H9 (cell line): Measurements from ENCODE around the gene LRRK1. TPM values are rescaled to one million over a fixed set of nuclear protein-coding genes. Genes with fewer than 3 reads are reported as not detected.

Experiments used
- DNase-seq: peaks from one replicate; pipeline ENCODE4 v3.0.0-alpha.2; 2017
- H2AFZ ChIP-seq: one replicate; pipeline ENCODE4 v1.6.1; 2013; ENCODE audit warnings: mild to moderate bottlenecking, low read length, control low read depth, moderate library complexity
- H2AK5ac ChIP-seq: 2 replicates; pipeline ENCODE4 v1.6.1; 2013; ENCODE audit warnings: low read length, control low read depth, mixed read lengths; ENCODE audit not compliant: insufficient read length
- H2BK120ac ChIP-seq: one replicate; pipeline ENCODE4 v1.6.1; 2013; ENCODE audit warnings: low read depth, mild to moderate bottlenecking, low read length, control low read depth, inconsistent platforms; ENCODE audit not compliant: poor library complexity, severe bottlenecking
- H2BK12ac ChIP-seq: 2 replicates; pipeline ENCODE4 v1.6.1; 2013; ENCODE audit warnings: low read length, control low read depth, mixed read lengths, low read depth; ENCODE audit not compliant: insufficient read length
- H2BK15ac ChIP-seq: 2 replicates; pipeline ENCODE4 v1.6.1; 2013; ENCODE audit warnings: low read depth, low read length, control low read depth
- H2BK20ac ChIP-seq: one replicate; pipeline ENCODE4 v1.6.1; 2013; ENCODE audit warnings: low read depth, mild to moderate bottlenecking, low read length, control low read depth, inconsistent platforms; ENCODE audit not compliant: poor library complexity, severe bottlenecking
- H2BK5ac ChIP-seq: 2 replicates; pipeline ENCODE4 v1.6.1; 2013; ENCODE audit warnings: low read length, control low read depth, mixed read lengths; ENCODE audit not compliant: insufficient read length
- H3K14ac ChIP-seq: 2 replicates; pipeline ENCODE4 v1.6.1; 2013; ENCODE audit warnings: low read length, control low read depth; ENCODE audit not compliant: insufficient read depth
- H3K18ac ChIP-seq: 2 replicates; pipeline ENCODE4 v1.6.1; 2013; ENCODE audit warnings: low read depth, mild to moderate bottlenecking, mixed read lengths, low read length, control low read depth; ENCODE audit not compliant: insufficient read length
- H3K23ac ChIP-seq: 2 replicates; pipeline ENCODE4 v1.6.1; 2013; ENCODE audit warnings: low read length, control low read depth, mixed read lengths, low read depth; ENCODE audit not compliant: insufficient read length
- H3K23me2 ChIP-seq: 2 replicates; pipeline ENCODE4 v1.6.1; 2013; ENCODE audit warnings: low read depth, mild to moderate bottlenecking, mixed read lengths, low read length, control low read depth; ENCODE audit not compliant: insufficient read length, poor library complexity, severe bottlenecking
- H3K27ac ChIP-seq: 2 replicates; pipeline ENCODE4 v1.5.1; 2013; ENCODE audit warnings: low read length, control low read depth, mixed read lengths, low read depth; ENCODE audit not compliant: insufficient read length
- H3K27me3 ChIP-seq: 2 replicates; pipeline ENCODE4 v1.6.1; 2013; ENCODE audit warnings: low read length, control low read depth, inconsistent platforms; ENCODE audit not compliant: insufficient read depth
- H3K4ac ChIP-seq: 2 replicates; pipeline ENCODE4 v1.6.1; 2013; ENCODE audit warnings: low read depth, mild to moderate bottlenecking, control low read depth, inconsistent platforms, low read length, moderate library complexity
- H3K4me1 ChIP-seq: 2 replicates; pipeline ENCODE4 v1.6.1; 2013; ENCODE audit warnings: low read length, control low read depth, inconsistent platforms; ENCODE audit not compliant: insufficient read depth
- H3K4me2 ChIP-seq: 2 replicates; pipeline ENCODE4 v1.6.1; 2013; ENCODE audit warnings: low read length, control low read depth, mixed read lengths; ENCODE audit not compliant: insufficient read length, insufficient read depth
- H3K56ac ChIP-seq: 2 replicates; pipeline ENCODE4 v1.6.1; 2013; ENCODE audit warnings: low read depth, mild to moderate bottlenecking, mixed read lengths, low read length, control low read depth; ENCODE audit not compliant: insufficient read length
- H3K79me1 ChIP-seq: 2 replicates; pipeline ENCODE4 v1.6.1; 2013; ENCODE audit warnings: low read depth, mild to moderate bottlenecking, moderate library complexity, low read length, control low read depth, inconsistent platforms; ENCODE audit not compliant: insufficient read depth, poor library complexity, severe bottlenecking
- H3K79me2 ChIP-seq: 2 replicates; pipeline ENCODE4 v1.6.1; 2013; ENCODE audit warnings: low read length, control low read depth, inconsistent platforms; ENCODE audit not compliant: insufficient read depth
- H3K9ac ChIP-seq: 2 replicates; pipeline ENCODE4 v1.6.1; 2013; ENCODE audit warnings: low read length, control low read depth, mixed read lengths; ENCODE audit not compliant: insufficient read length; ENCODE audit errors: extremely low read depth
- H3K9me3 ChIP-seq: one replicate; pipeline ENCODE4 v1.6.1; 2013; ENCODE audit warnings: low read depth, low read length, inconsistent platforms; ENCODE audit not compliant: control insufficient read depth
- H3T11ph ChIP-seq: one replicate; pipeline ENCODE4 v1.6.1; 2013; ENCODE audit warnings: mild to moderate bottlenecking, low read length, control low read depth, inconsistent platforms
- H4K20me1 ChIP-seq: one replicate; pipeline ENCODE4 v1.6.1; 2013; ENCODE audit not compliant: control insufficient read depth, insufficient read length, insufficient read depth
- H4K5ac ChIP-seq: 2 replicates; pipeline ENCODE4 v1.6.1; 2013; ENCODE audit warnings: low read depth, mild to moderate bottlenecking, mixed read lengths, low read length, control low read depth; ENCODE audit not compliant: insufficient read length
- H4K8ac ChIP-seq: replicated peaks from 2 replicates; pipeline ENCODE4 v1.6.1; 2013; ENCODE audit warnings: low read length, control low read depth, mixed read lengths, low read depth; ENCODE audit not compliant: insufficient read length
- H4K91ac ChIP-seq: 2 replicates; pipeline ENCODE4 v1.6.1; 2013; ENCODE audit warnings: low read depth, mild to moderate bottlenecking, moderate library complexity, mixed read lengths, low read length, control low read depth; ENCODE audit not compliant: insufficient read length
- H3K27ac Mint-ChIP-seq, 3 experiments: 2 replicates in 2 of 3; 3 replicates in 1 of 3; pipeline ENCODE4 v1.8.0; 2020 to 2021; ENCODE audit warnings: mixed read lengths in 3 of 3, mild to moderate bottlenecking in 1 of 3, moderate library complexity in 1 of 3
- H3K27me3 Mint-ChIP-seq: 2 replicates; pipeline ENCODE4 v1.8.0; 2021; ENCODE audit warnings: low read depth, mild to moderate bottlenecking, moderate library complexity, mixed read lengths
- H3K36me3 Mint-ChIP-seq, 3 experiments: 2 replicates in 2 of 3; 3 replicates in 1 of 3; pipeline ENCODE4 v1.8.0; 2020 to 2021; ENCODE audit warnings: low read depth in 3 of 3, mixed read lengths in 3 of 3; ENCODE audit not compliant: insufficient read depth in 1 of 3
- H3K4me1 Mint-ChIP-seq, 2 experiments: 2 replicates each; pipeline ENCODE4 v1.8.0; 2020; ENCODE audit warnings: mixed read lengths in 2 of 2
- H3K4me3 Mint-ChIP-seq, 2 experiments: 2 replicates in 1 of 2; 3 replicates in 1 of 2; pipeline ENCODE4 v1.8.0; 2020 to 2021; ENCODE audit warnings: mild to moderate bottlenecking in 2 of 2, mixed read lengths in 2 of 2, moderate library complexity in 1 of 2
- H3K9me3 Mint-ChIP-seq, 2 experiments: 2 replicates in 1 of 2; 3 replicates in 1 of 2; pipeline ENCODE4 v1.8.0; 2020; ENCODE audit warnings: mild to moderate bottlenecking in 2 of 2, mixed read lengths in 2 of 2, moderate library complexity in 1 of 2
- CTCF ChIP-seq: fragments of 200-600 bp; sonication (generic); conservative IDR thresholded peaks from 3 replicates; pipeline ENCODE4 v1.8.0; 2021; ENCODE audit warnings: antibody characterized with exemption, mild to moderate bottlenecking
- WGBS: extraction: QIAGEN DNeasy Blood & Tissue Kit; methylation state at CpG from one replicate; pipeline ENCODE4 v1.1.7; 2013; ENCODE audit warnings: missing lambda C conversion rate, low lambda C conversion rate, mixed read lengths; ENCODE audit not compliant: insufficient read length; ENCODE audit errors: extremely low coverage; 5-methylcytosine and 5-hydroxymethylcytosine counted together
- total RNA-seq: library from RNA; stranded (reverse); gene quantifications from 2 replicates; pipeline ENCODE4 v1.2.1, GENCODE V29; 2021

The LRRK1 gene
- total RNA-seq, 1 experiment from 2014 or later, result 4.0 TPM

DNA sequence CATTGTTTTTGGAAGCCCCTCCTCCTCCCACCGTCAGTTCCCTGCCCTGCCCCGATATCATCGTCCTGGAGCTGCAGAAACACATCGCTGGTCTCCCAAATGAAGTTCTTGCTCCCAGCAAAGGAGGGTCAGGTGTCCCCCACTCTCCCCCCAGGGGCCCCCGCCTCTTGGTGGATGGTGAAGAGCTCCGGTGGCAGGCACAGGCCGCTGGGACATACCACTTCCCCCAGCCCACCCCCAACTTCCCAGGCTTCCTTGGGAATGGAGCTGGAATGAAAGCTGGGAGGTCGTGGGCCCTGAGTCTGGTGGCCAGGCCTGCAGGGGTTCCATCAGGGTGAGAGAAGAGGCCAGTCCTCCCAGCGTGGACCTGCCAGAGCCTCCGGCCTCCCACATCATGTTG, 195.0 kb downstream of the LRRK1 start:
- Histone ChIP-seq H3K4ac (no peak overlapping the region), H3K14ac (no peak overlapping the region; the same call in 1 of the 2 replicates), H3K79me2 (no peaks in the 10 kb centered on the region), H3K23ac (no peak overlapping the region), H4K91ac (no peak overlapping the region), H3K9ac (no peak overlapping the region), H3K27ac (no peak overlapping the region), H3K9me3 (no peaks in the 10 kb centered on the region), H3K27me3 (no peaks in the 10 kb centered on the region), H3K4me1 (no peaks in the 10 kb centered on the region), H2AK5ac (no peak overlapping the region), H2BK5ac (no peak overlapping the region), H4K5ac (no peak overlapping the region), H3K4me2 (no peak overlapping the region), H3K18ac (no peak overlapping the region), H2AFZ (no peak overlapping the region), H4K20me1 (no peaks in the 10 kb centered on the region), H3K56ac (no peak overlapping the region), H2BK20ac (no peak overlapping the region), H3K23me2 (no peaks in the 10 kb centered on the region), H3K79me1 (no peaks in the 10 kb centered on the region), H3T11ph (no peak overlapping the region), H2BK15ac (no peak overlapping the region), H4K8ac (no peak overlapping the region), H2BK120ac (no peak overlapping the region), H2BK12ac (no peak overlapping the region)
- Mint-ChIP-seq H3K27ac (no peak overlapping the region), H3K9me3 (no peaks in the 10 kb centered on the region), H3K27me3 (no peaks in the 10 kb centered on the region; the same call in 1 of the 2 replicates), H3K4me1 (peaks cover 15 to 22% of the 10 kb centered on the region in 2 experiments), H3K4me3 (no peak overlapping the region), H3K36me3 (no peaks in the 10 kb centered on the region)
- no CpG with 5 or more reads among the region's 10 CpGs for WGBS
- no peak for TF ChIP-seq CTCF
- DNase-seq, result no peak
